Lung (tissue), 5 donors: ENCODE measurements around the gene DPRX. TPM values are rescaled to one million over a fixed set of nuclear protein-coding genes. Genes with fewer than 3 reads are reported as not detected.

ENCODE experiments used
- polyA plus RNA-seq, 2 donors: library from polyadenylated mRNA; stranded (reverse); fragments of 200-250 nt; gene quantifications; one replicate each; pipeline ENCODE4 v1.2.1, GENCODE V29; 2013
- small RNA-seq: library from RNA; depleted of rRNA; stranded (forward); fragments of <200 nt; gene quantifications from one replicate; pipeline ENCODE3, GENCODE V24; 2014; ENCODE audit warnings: low replicate concordance
- total RNA-seq, 2 donors: library from RNA; depleted of rRNA in 1 of 2; stranded (reverse); fragments of >200 nt in 1 of 2; gene quantifications; one replicate each; pipeline ENCODE4 v1.2.1, GENCODE V29; 2014 to 2021
- donor health status: Bipolar disorder and iron deficiency.
- donor health status: healthy.
- donor health status: DM: yes; HTN: yes; CAD: no.

The DPRX gene
- total and polyA plus RNA-seq, 4 donors, result 0.17 TPM; not detected in 3

Small RNA genes lying within 50 kb of the gene (small RNA-seq; reads per million reads assigned to genes)
- gene MIR1323 (not detected), gene MIR498 (not detected), gene MIR512-1 (not detected), gene MIR512-2 (not detected), gene MIR515-1 (not detected), gene MIR515-2 (not detected), gene MIR519C (not detected), gene MIR519E (not detected), gene MIR520E (not detected), gene RNU6-698P (not detected)

Other genes starting within 250 kb of the DPRX start
- 10 to 100 TPM in 1 of 2 donors, 1 to 10 TPM in 1; 8.6 to 11.3 TPM for gene ZNF765, start 236.8 kb upstream of the DPRX start, total RNA-seq
- 1 to 10 TPM; 3.6 to 4.2 TPM for gene ZNF765, start 236.8 kb upstream of the DPRX start, polyA plus RNA-seq
- 10 to 100 TPM in 1 of 2 donors, 1 to 10 TPM in 1; 7.9 to 11.4 TPM for gene ZNF761, start 200.0 kb upstream of the DPRX start, total RNA-seq
- gene ZNF761, start 200.0 kb upstream of the DPRX start, polyA plus RNA-seq, result 1 to 10 TPM; 6.4 TPM
- 1 to 10 TPM; 2.8 to 5.3 TPM for gene ZNF813, start 164.3 kb upstream of the DPRX start, total RNA-seq
- 1 to 10 TPM; 1.2 TPM for gene ZNF813, start 164.3 kb upstream of the DPRX start, polyA plus RNA-seq
- 10 to 100 TPM; 21.2 to 27.9 TPM for gene ZNF331, start 93.9 kb upstream of the DPRX start, total RNA-seq
- 10 to 100 TPM; 12.7 to 24.5 TPM for gene ZNF331, start 93.9 kb upstream of the DPRX start, polyA plus RNA-seq
- 1 to 10 TPM; 1.8 to 9.8 TPM for gene NLRP12, start 192.3 kb downstream of the DPRX start, total RNA-seq
- gene NLRP12, start 192.3 kb downstream of the DPRX start, polyA plus RNA-seq, result 10 to 100 TPM in 1 of 2 donors, 1 to 10 TPM in 1; 1.1 to 11.5 TPM
- 100 to 1,000 TPM in 1 of 2 donors, 10 to 100 TPM in 1; 52.5 to 245 TPM for gene MYADM, start 235.9 kb downstream of the DPRX start, total RNA-seq
- gene MYADM, start 235.9 kb downstream of the DPRX start, polyA plus RNA-seq, result 100 to 1,000 TPM in 1 of 2 donors, 10 to 100 TPM in 1; 48.5 to 106 TPM